HepG2 (cell line): ENCODE results near the gene TECPR1. TPM values are rescaled to one million over a fixed set of nuclear protein-coding genes. Genes with fewer than 3 reads are reported as not detected.

Experiments used
- ATAC-seq: fragments of 200-7000 bp; cut with Tn5 transposase; 3 replicates; pipeline ENCODE4 v1.9.1; 2020; ENCODE audit warnings: mild to moderate bottlenecking, moderate library complexity
- BruUV-seq: library from RNA; stranded (reverse); fragments of 400-500 nt; replicated peaks from 2 replicates; lab custom pipeline; 2021; lab: Mats Ljungman, UMichigan
- CTCF ChIA-PET: fragments of 300-600 bp; formaldehyde crosslinking; extraction: SDS; loops from one replicate; lab custom pipeline; 2021; ENCODE audit warnings: low total read pairs, inconsistent platforms, low intra/inter-chr PET ratio; lab: Yijun Ruan, JAX
- POLR2A ChIA-PET: fragments of 350-600 bp; sonication (Branson Sonifier 250); formaldehyde crosslinking; loops from one replicate; lab custom pipeline; 2020; ENCODE audit warnings: antibody characterized with exemption, inconsistent platforms; lab: Yijun Ruan, JAX
- DNase-seq: peaks from one replicate; pipeline ENCODE4 v3.0.0-alpha.2; 2015; ENCODE audit warnings: low spot score
- FAIRE-seq: peaks from 3 replicates; lab custom pipeline; 2011; peaks lifted over from hg19 to GRCh38; lab: Jason Lieb, UNC
- H2AFZ ChIP-seq: one replicate; pipeline ENCODE4 v1.6.1; 2011; ENCODE audit warnings: low read length, inconsistent platforms
- H3K27ac ChIP-seq: fragments of 300-600 bp; 3 replicates; pipeline ENCODE4 v1.8.0; 2011; ENCODE audit warnings: mixed run types, mild to moderate bottlenecking, mixed read lengths, low read length, inconsistent platforms; ENCODE audit not compliant: insufficient read depth; ENCODE audit errors: extremely low read length
- H3K27me3 ChIP-seq, 2 experiments: fragments of 200-600 bp in 1 of 2; 2 replicates in 1 of 2; 3 replicates in 1 of 2; pipeline versions ENCODE4 v1.6.0 to v1.8.0; 2011; ENCODE audit warnings: low read length in 2 of 2, mild to moderate bottlenecking in 2 of 2, moderate library complexity in 2 of 2, inconsistent platforms in 1 of 2; ENCODE audit not compliant: insufficient read depth in 2 of 2, control insufficient read depth in 1 of 2
- H3K36me3 ChIP-seq, 2 experiments: fragments of 200-600 bp in 1 of 2; replicated peaks in 1 of 2; 2 replicates in 1 of 2; 3 replicates in 1 of 2; pipeline versions ENCODE4 v1.5.1 to v1.8.0; 2011; ENCODE audit warnings: low read length in 2 of 2, inconsistent platforms in 1 of 2; ENCODE audit not compliant: insufficient read depth in 2 of 2, control insufficient read depth in 1 of 2
- H3K4me1 ChIP-seq: 2 replicates; pipeline ENCODE4 v1.5.1; 2012; ENCODE audit warnings: low read length, inconsistent platforms; ENCODE audit not compliant: insufficient read depth
- H3K4me2 ChIP-seq: 2 replicates; pipeline ENCODE4 v1.6.0; 2011; ENCODE audit warnings: low read depth, low read length, inconsistent platforms
- H3K4me3 ChIP-seq, 3 experiments: fragments of 200-600 bp in 1 of 3; sonication (generic), shearing (Covaris generic) in 1 of 3; replicated peaks in 1 of 3; 2 replicates each; pipeline ENCODE4 v1.5.1; 2011 to 2016; ENCODE audit warnings: low read length in 3 of 3, inconsistent platforms in 2 of 3, low read depth in 2 of 3, mild to moderate bottlenecking in 2 of 3, control low read depth in 1 of 3, mixed read lengths in 1 of 3; ENCODE audit not compliant: insufficient read depth in 1 of 3
- H3K79me2 ChIP-seq: one replicate; pipeline ENCODE4 v1.6.1; 2011; ENCODE audit warnings: low read length, inconsistent platforms; ENCODE audit not compliant: insufficient read depth
- H3K9ac ChIP-seq: 2 replicates; pipeline ENCODE4 v1.6.0; 2011; ENCODE audit warnings: mild to moderate bottlenecking, low read depth, low read length, inconsistent platforms; ENCODE audit not compliant: insufficient read depth
- H3K9me3 ChIP-seq: 2 replicates; pipeline ENCODE4 v1.5.1; 2012; ENCODE audit warnings: mild to moderate bottlenecking, low read length
- H4K20me1 ChIP-seq: 2 replicates; pipeline ENCODE4 v1.6.0; 2011; ENCODE audit warnings: inconsistent platforms, mild to moderate bottlenecking, low read length, moderate library complexity; ENCODE audit not compliant: insufficient read depth
- CHD2 ChIP-seq: IDR thresholded peaks from 2 replicates; pipeline ENCODE4 v1.6.1; 2011; ENCODE audit warnings: low read depth, low read length, improper control_type of control experiment
- PAX8 ChIP-seq: sonication (generic); formaldehyde crosslinking; IDR thresholded peaks from 2 replicates; pipeline ENCODE4 v1.8.0; 2022; ENCODE audit warnings: mild to moderate bottlenecking, missing genetic modification reagents, borderline replicate concordance
- RCOR2 ChIP-seq: IDR thresholded peaks from 2 replicates; pipeline ENCODE4 v1.6.1; 2016; ENCODE audit warnings: missing biosample characterization, missing genetic modification reagents
- STAT5B ChIP-seq: sonication (generic); formaldehyde crosslinking; IDR thresholded peaks from 2 replicates; pipeline ENCODE4 v1.4.0; 2020; ENCODE audit warnings: missing genetic modification reagents
- YY1 ChIP-seq: IDR thresholded peaks from 2 replicates; pipeline ENCODE4 v1.6.1; 2011; ENCODE audit warnings: low read length, low read depth, moderate library complexity, mild to moderate bottlenecking; ENCODE audit not compliant: insufficient read depth, insufficient replicate concordance
- ZBTB43 ChIP-seq: sonication (generic); formaldehyde crosslinking; conservative IDR thresholded peaks from 2 replicates; pipeline ENCODE4 v1.4.0; 2020; ENCODE audit warnings: missing genetic modification reagents
- ZIK1 ChIP-seq: sonication (generic); formaldehyde crosslinking; IDR thresholded peaks from 2 replicates; pipeline ENCODE4 v1.5.0; 2020; ENCODE audit warnings: mild to moderate bottlenecking, low read depth, missing genetic modification reagents, borderline replicate concordance
- ZNF564 ChIP-seq: sonication (generic); formaldehyde crosslinking; IDR thresholded peaks from 2 replicates; pipeline ENCODE4 v1.8.1; 2023; ENCODE audit warnings: mild to moderate bottlenecking, missing genetic modification reagents
- ZNF589 ChIP-seq: sonication (generic); formaldehyde crosslinking; conservative IDR thresholded peaks from 2 replicates; pipeline ENCODE4 v1.8.0; 2022; ENCODE audit warnings: mild to moderate bottlenecking, moderate library complexity, missing genetic modification reagents
- WGBS: methylation state at CpG from one replicate; pipeline ENCODE4 v1.1.6; 2017; ENCODE audit warnings: low lambda C conversion rate; 5-methylcytosine and 5-hydroxymethylcytosine counted together
- in situ Hi-C: cut with HindIII; loops from 2 replicates; pipeline ENCODE4 v1.10.0; 2017; ENCODE audit warnings: low pct_unique_long_range_greater_than_20kb; ENCODE audit not compliant: extremely low pct_ligation_motif_present
- intact Hi-C: fragments of 100-400 bp; cut with micrococcal nuclease; formaldehyde crosslinking; loops from one replicate; pipeline ENCODE4 v1.10.0; 2022; ENCODE audit not compliant: unreplicated experiment
- polyA plus RNA-seq, 8 experiments: library from polyadenylated mRNA; depleted of rRNA in 3 of 8; stranded (reverse) in 7 of 8; unstranded in 1 of 8; fragments of >200 nt; fragmentation: Illumina TruSeq in 4 of 8; extraction: Trizol in 4 of 8; gene quantifications; 2 replicates each; pipeline versions ENCODE4 v1.2.1 to v1.2.3, GENCODE V29; 2011 to 2016; ENCODE audit warnings: low read depth in 4 of 8, missing spikeins in 1 of 8, mixed read lengths in 1 of 8; ENCODE audit not compliant: insufficient read depth in 1 of 8
- total RNA-seq, 5 experiments: library from RNA; depleted of rRNA; stranded (reverse); fragments of >200 nt; fragmentation: Illumina TruSeq; extraction: Trizol; gene quantifications; 2 replicates each; pipeline ENCODE4 v1.2.3, GENCODE V29; 2016; ENCODE audit warnings: low read depth in 1 of 5

The TECPR1 gene
- total and polyA plus RNA-seq, 2 of the 13 experiments (the other 11 are each of a cell fraction or from before 2014, with no cell fraction given), result 2.3 to 6.3 TPM

- H2AFZ ChIP-seq, result no peak overlapping the region
- H4K20me1 ChIP-seq, result no peaks in the 10 kb centered on the region
- ChIA-PET POLR2A (no interaction called here), CTCF (no interaction called here)
- H3K4me2 ChIP-seq, result no peak overlapping the region
- in situ Hi-C loops, result no loop called here
- H3K27ac ChIP-seq, result no peak overlapping the region
- no peak for TF ChIP-seq ZIK1 (CRISPR knock-in tag)
- no peak for TF ChIP-seq PAX8 (CRISPR knock-in tag)
- TF ChIP-seq ZNF564 (CRISPR knock-in tag), result no peak
- no peak for TF ChIP-seq YY1
- H3K27me3 ChIP-seq, result no peaks in the 10 kb centered on the region
- no peak overlapping the region for H3K4me3 ChIP-seq
- intact Hi-C loops, result no loop called here
- no peak overlapping the region for H3K9ac ChIP-seq
- H3K4me1 ChIP-seq, result no peaks in the 10 kb centered on the region
- no peak for FAIRE-seq
- DNase-seq, result no peak
- H3K36me3 ChIP-seq, result peaks cover 15 to 54% of the 10 kb centered on the region in 2 experiments
- ATAC-seq, result no peak
- WGBS, result 99% methylated on average over 10 of the region's 10 CpGs
- BruUV-seq, result no TSS peak
- H3K9me3 ChIP-seq, result no peaks in the 10 kb centered on the region
- no peaks in the 10 kb centered on the region for H3K79me2 ChIP-seq
Observed at GRCh38 chr7:98178762-98179490, 73.1 kb downstream of the TECPR1 start.

GRCh38 chr7:98178321-98178720, 73.7 kb downstream of the TECPR1 start:
- POLR2A ChIA-PET, result no interaction called here
- Histone ChIP-seq H3K4me1 (no peaks in the 10 kb centered on the region), H3K4me3 (no peak overlapping the region), H3K79me2 (no peaks in the 10 kb centered on the region), H4K20me1 (no peaks in the 10 kb centered on the region), H2AFZ (no peak overlapping the region), H3K9me3 (no peaks in the 10 kb centered on the region), H3K27ac (no peak overlapping the region), H3K9ac (no peak overlapping the region), H3K27me3 (no peaks in the 10 kb centered on the region), H3K36me3 (peaks cover 15 to 54% of the 10 kb centered on the region in 2 experiments)
- CTCF ChIA-PET, result no interaction called here
- in situ Hi-C loops (no loop called here), intact Hi-C loops (no loop called here)
- WGBS, result 94% methylated on average over 13 of the region's 16 CpGs
- FAIRE-seq (no peak), DNase-seq (no peak), ATAC-seq (no peak)
- BruUV-seq, result no TSS peak
- TF ChIP-seq RCOR2 (CRISPR knock-in tag), result no peak
- no peak for TF ChIP-seq CHD2
- TF ChIP-seq ZBTB43 (CRISPR knock-in tag), result no peak
- TF ChIP-seq STAT5B (CRISPR knock-in tag), result no peak
- TF ChIP-seq ZNF589 (CRISPR knock-in tag), result no peak
- TF ChIP-seq, all 625 proteins: peak for 0
- H3K4me2 ChIP-seq, result no peak overlapping the region
